Activated CD4-positive, alpha-beta T cell treated with anti-CD3 and anti-CD28 coated beads for 36 hours (primary cell): ENCODE results near the gene JAG1. TPM values are rescaled to one million over a fixed set of nuclear protein-coding genes. Genes with fewer than 3 reads are reported as not detected.

Experiments
- ATAC-seq: fragments of 200-7000 bp; cut with Tn5 transposase; one replicate; pipeline ENCODE4 v1.10.0; 2021; ENCODE audit warnings: mild to moderate bottlenecking, moderate library complexity
- CTCF ChIA-PET: fragments of 350-600 bp; sonication (Branson Sonifier 250); formaldehyde crosslinking; loops from one replicate; lab custom pipeline; 2021; ENCODE audit warnings: antibody characterized with exemption; lab: Charles Lee
- POLR2A ChIA-PET: fragments of 350-600 bp; sonication (Branson Sonifier 250); formaldehyde crosslinking; loops from one replicate; lab custom pipeline; 2021; ENCODE audit warnings: antibody characterized with exemption, inconsistent platforms; lab: Charles Lee
- DNase-seq: peaks from one replicate; pipeline ENCODE4 v3.0.0-alpha.2; 2020
- H3K27ac Mint-ChIP-seq: one replicate; pipeline ENCODE4 v1.8.0; 2021; ENCODE audit warnings: mixed read lengths
- H3K27me3 Mint-ChIP-seq: one replicate; pipeline ENCODE4 v1.8.0; 2021; ENCODE audit warnings: mixed read lengths
- H3K36me3 Mint-ChIP-seq: one replicate; pipeline ENCODE4 v1.8.0; 2021; ENCODE audit warnings: low read depth, mixed read lengths
- H3K4me1 Mint-ChIP-seq: one replicate; pipeline ENCODE4 v1.8.0; 2021; ENCODE audit warnings: mixed read lengths
- H3K4me3 Mint-ChIP-seq: one replicate; pipeline ENCODE4 v1.8.0; 2021; ENCODE audit warnings: mild to moderate bottlenecking, moderate library complexity, mixed read lengths
- H3K9me3 Mint-ChIP-seq: one replicate; pipeline ENCODE4 v1.8.0; 2021; ENCODE audit warnings: low read depth, mixed read lengths
- intact Hi-C, 2 experiments: fragments of 100-400 bp; cut with DNase I in 1 of 2; cut with micrococcal nuclease in 1 of 2; formaldehyde crosslinking; loops; one replicate each; pipeline versions ENCODE4 v1.14.2 to v1.15.1; 2022 to 2024; cut with DNase I, micrococcal nuclease
- total RNA-seq, 2 experiments: library from RNA; stranded (reverse); gene quantifications; one replicate each; pipeline ENCODE4 v1.2.3, GENCODE V29; 2021

The JAG1 gene
- total RNA-seq, 2 experiments from 2014 or later: 0.30 to 0.44 TPM

DNA sequence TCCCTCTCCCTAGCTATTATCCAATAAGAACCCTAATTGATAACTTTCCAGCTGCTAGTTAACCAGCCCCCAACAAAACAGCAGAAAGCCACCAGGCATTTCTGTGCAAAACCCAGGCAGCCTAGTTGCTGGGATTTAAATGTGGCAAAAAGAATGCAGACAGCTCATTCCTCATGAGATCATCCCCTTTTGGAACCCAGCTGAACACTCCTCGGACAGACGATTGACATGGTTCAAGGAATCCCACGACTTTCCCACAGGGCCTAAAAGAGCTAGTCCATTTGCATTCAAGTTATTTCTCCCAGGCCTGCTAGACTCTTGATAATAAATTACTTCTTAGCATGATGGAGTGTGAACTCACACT is 24.0 kb downstream of the JAG1 start:
- no peaks in the 10 kb centered on the region for H3K36me3 Mint-ChIP-seq
- CTCF ChIA-PET: interaction anchor here (0.6 to 1.4 kb wide), 4 partner anchors 9 to 971 kb away, joined by 3 read pairs; no protein-coding TSS in a partner anchor
- ATAC-seq (no peak), DNase-seq (no peak)
- no peaks in the 10 kb centered on the region for H3K9me3 Mint-ChIP-seq
- POLR2A ChIA-PET: no interaction called here
- no peak overlapping the region for H3K4me3 Mint-ChIP-seq
- H3K4me1 Mint-ChIP-seq: peaks cover 3% of the 10 kb centered on the region
- peaks cover 7% of the 10 kb centered on the region for H3K27me3 Mint-ChIP-seq
- no peak overlapping the region for H3K27ac Mint-ChIP-seq
- intact Hi-C loops: no loop called here

DNA sequence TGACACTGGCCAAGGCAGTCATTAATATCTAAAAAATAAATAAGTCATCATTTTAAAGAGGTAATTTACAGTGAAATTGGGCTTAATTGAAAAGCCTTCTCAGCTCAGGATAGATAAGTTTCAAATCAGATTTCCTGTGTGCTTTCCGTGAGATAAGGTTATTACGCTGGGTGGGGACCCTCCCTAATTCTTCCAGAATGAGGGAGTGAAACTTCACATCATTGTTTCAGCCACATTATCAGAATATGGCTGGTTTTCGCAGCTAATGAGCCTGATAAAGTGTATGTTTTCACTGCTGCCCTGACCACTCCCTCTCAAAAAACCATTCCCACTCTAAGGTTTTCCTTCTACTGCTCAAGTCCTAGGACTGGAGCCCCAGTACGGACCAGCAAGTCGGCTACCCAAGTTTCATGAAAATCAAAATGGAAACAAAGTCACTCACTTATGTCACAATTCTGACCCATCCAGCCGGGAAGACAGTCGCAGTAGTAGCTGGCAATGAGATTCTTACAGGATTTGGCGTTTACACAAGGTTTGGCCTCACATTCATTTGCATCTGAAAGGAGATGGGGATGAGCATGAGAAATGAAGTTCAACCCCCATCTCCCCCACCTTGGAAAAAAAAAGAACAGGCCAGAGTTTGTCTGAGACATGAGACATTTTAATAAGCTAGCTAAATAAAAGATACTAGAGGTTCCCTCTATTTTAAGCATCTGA is 24.6 kb downstream of the JAG1 start:
- no peaks in the 10 kb centered on the region for H3K36me3 Mint-ChIP-seq
- H3K27ac Mint-ChIP-seq: no peak overlapping the region
- H3K4me1 Mint-ChIP-seq: peaks cover 3% of the 10 kb centered on the region
- CTCF ChIA-PET: interaction anchor here (0.6 to 1.2 kb wide), 3 partner anchors 22 to 972 kb away, joined by 3 read pairs; no protein-coding TSS in a partner anchor
- no peaks in the 10 kb centered on the region for H3K9me3 Mint-ChIP-seq
- ATAC-seq: no peak
- DNase-seq: no peak
- POLR2A ChIA-PET: no interaction called here
- H3K27me3 Mint-ChIP-seq: peaks cover 4% of the 10 kb centered on the region
- intact Hi-C loops: no loop called here
- no peak overlapping the region for H3K4me3 Mint-ChIP-seq

DNA sequence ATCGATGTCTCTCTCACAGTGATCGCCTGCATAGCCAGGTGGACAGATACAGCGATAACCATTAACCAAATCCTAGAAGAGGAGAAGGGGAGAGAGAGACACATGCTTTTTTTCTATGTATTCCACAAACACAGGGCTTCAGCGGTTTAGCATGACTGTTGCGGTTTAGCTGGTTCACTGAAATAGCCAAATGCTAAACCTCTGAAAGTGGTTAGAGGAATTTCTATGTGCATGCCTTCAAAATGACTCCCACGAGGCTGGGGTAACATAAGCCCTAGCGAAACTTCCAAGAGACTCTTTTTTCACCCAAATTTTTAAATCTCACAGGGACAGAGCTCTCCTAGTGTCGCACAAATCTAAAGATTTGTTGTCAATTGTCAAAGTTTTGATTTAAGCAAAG is 25.1 kb downstream of the JAG1 start:
- H3K9me3 Mint-ChIP-seq: no peaks in the 10 kb centered on the region
- no peaks in the 10 kb centered on the region for H3K36me3 Mint-ChIP-seq
- no peak overlapping the region for H3K4me3 Mint-ChIP-seq
- H3K27me3 Mint-ChIP-seq: peaks cover 4% of the 10 kb centered on the region
- CTCF ChIA-PET: interaction anchor here (1.1 to 1.2 kb wide), 2 partner anchors 23 to 174 kb away, joined by 3 read pairs; no protein-coding TSS in a partner anchor
- DNase-seq: no peak
- no peak for ATAC-seq
- H3K27ac Mint-ChIP-seq: no peak overlapping the region
- intact Hi-C loops: no loop called here
- POLR2A ChIA-PET: no interaction called here
- H3K4me1 Mint-ChIP-seq: peaks cover 1% of the 10 kb centered on the region

DNA sequence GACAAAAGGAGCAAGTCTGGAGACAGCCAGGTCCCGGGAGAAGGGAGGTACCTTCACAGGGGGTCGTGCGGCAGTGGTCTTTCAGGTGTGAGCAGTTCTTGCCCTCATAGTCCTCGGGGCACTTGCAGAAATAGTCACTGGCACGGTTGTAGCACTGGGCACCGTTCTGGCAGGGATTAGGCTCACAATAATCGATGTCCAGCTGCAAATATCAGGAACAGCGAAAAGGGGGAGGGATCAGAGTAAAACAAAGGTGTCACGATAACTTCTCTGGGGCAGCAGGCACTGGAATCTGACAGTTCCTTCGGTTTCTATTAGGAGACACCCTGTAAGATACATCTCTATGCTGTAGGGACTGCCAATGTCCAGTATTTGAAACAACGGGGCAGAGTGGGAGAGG is 25.9 kb downstream of the JAG1 start:
- intact Hi-C loops: no loop called here
- Mint-ChIP-seq H3K36me3 (no peaks in the 10 kb centered on the region), H3K9me3 (no peaks in the 10 kb centered on the region), H3K27ac (no peak overlapping the region), H3K4me3 (no peak overlapping the region), H3K4me1 (no peaks in the 10 kb centered on the region), H3K27me3 (peaks cover 4% of the 10 kb centered on the region)
- no peak for ATAC-seq
- POLR2A ChIA-PET: no interaction called here
- CTCF ChIA-PET: interaction anchor here (1.1 kb wide), 1 partner anchor 173 kb away, joined by 3 read pairs; no protein-coding TSS in a partner anchor
- DNase-seq: no peak

DNA sequence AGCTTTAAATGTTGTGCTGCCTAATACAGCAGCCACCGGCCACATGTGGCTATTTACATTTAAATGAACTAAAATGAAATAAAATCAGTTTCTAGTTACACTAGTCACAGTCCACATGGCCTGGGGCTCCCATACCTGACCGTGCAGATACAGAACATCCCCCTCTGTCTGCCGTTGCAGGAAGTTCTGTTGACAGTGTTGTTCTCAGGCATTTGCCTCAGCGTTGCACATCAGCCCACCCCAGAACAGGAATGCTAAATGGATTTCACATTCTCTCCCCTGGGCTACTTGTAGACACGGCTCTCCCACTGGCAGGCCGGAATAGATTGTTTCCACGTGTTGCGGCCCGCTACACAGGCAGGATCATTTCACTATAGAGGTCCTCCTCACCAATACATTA is 26.3 kb downstream of the JAG1 start:
- H3K4me3 Mint-ChIP-seq: no peak overlapping the region
- H3K9me3 Mint-ChIP-seq: no peaks in the 10 kb centered on the region
- ChIA-PET POLR2A (no interaction called here), CTCF (no interaction called here)
- no peak overlapping the region for H3K27ac Mint-ChIP-seq
- intact Hi-C loops: no loop called here
- DNase-seq (peak; percentile 14), ATAC-seq (no peak)
- peaks cover 4% of the 10 kb centered on the region for H3K27me3 Mint-ChIP-seq
- no peaks in the 10 kb centered on the region for H3K36me3 Mint-ChIP-seq
- no peaks in the 10 kb centered on the region for H3K4me1 Mint-ChIP-seq

DNA sequence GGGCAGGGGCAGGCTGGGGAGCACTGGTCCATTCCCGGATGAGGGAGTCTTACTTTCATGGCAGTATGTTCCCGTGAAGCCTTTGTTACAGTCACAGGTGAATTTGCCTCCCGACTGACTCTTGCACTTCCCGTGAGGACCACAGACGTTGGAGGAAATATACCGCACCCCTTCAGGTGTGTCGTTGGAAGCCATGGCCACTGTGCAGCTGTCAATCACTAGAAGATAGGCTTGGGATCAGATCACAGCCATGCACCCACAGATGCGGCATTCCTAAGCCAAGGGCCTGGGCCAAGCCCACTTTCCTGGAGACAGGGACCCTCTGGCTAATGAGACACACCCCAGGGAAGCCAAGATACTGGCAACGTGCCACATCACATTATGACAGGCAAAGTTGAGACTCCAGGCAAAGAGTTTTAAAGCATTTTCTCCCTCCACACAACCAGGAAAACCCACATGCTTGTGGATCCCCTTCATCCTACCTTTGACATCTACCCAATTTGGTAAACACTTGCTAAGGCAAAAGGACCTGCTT is 26.8 kb downstream of the JAG1 start:
- no peaks in the 10 kb centered on the region for H3K4me1 Mint-ChIP-seq
- peaks cover 4% of the 10 kb centered on the region for H3K27me3 Mint-ChIP-seq
- ChIA-PET CTCF (no interaction called here), POLR2A (no interaction called here)
- H3K9me3 Mint-ChIP-seq: no peaks in the 10 kb centered on the region
- no peak overlapping the region for H3K27ac Mint-ChIP-seq
- H3K4me3 Mint-ChIP-seq: no peak overlapping the region
- no peaks in the 10 kb centered on the region for H3K36me3 Mint-ChIP-seq
- no peak for ATAC-seq
- intact Hi-C loops: no loop called here
- DNase-seq: no peak

DNA sequence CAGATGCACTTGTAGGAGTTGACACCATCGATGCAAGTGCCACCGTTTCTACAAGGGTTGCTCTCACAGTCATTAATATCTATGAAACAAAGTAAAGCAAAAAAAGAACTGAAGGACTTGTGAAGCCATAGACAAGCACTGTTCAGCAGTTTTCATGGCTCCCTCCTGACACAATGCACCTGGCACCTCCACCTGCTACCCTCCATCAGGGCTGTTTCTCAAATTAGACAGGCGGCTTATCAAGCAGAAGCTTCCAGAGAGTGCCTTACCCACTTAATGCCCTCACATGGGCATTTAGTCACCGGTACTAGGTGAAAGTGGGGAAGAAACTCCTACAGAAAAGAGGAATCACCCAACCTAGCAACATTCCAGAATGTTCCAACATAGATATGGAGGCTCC is 27.8 kb downstream of the JAG1 start:
- CTCF ChIA-PET: no interaction called here
- ATAC-seq: no peak

DNA sequence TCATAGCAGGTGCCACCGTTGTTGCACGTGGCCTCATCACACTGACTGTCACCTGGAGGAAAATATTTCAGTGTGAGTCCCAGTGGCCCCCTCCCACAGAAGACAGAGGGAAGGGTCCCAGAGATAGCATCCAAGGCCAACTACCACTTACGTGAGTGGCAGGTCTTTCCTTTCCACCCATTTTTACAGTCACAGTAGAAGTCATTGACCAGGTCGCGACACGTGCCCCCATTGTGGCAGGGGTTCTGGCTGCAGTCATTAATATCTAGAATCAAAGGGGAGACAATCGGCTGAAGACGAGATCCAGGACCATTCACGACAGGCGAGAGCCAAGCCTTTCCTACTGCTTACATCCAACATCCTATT is 28.6 kb downstream of the JAG1 start:
- POLR2A ChIA-PET: no interaction called here
- Mint-ChIP-seq H3K4me3 (no peak overlapping the region), H3K9me3 (no peaks in the 10 kb centered on the region), H3K27me3 (peaks cover 4% of the 10 kb centered on the region), H3K4me1 (no peaks in the 10 kb centered on the region), H3K36me3 (no peaks in the 10 kb centered on the region), H3K27ac (no peak overlapping the region)
- ATAC-seq (no peak), DNase-seq (no peak)
- intact Hi-C loops: no loop called here
- CTCF ChIA-PET: no interaction called here

More for the DNA sequence above, 27.8 kb downstream of the JAG1 start:
- H3K36me3 Mint-ChIP-seq: no peaks in the 10 kb centered on the region
- H3K4me1 Mint-ChIP-seq: no peaks in the 10 kb centered on the region
- POLR2A ChIA-PET: no interaction called here
- no peak overlapping the region for H3K27ac Mint-ChIP-seq
- H3K9me3 Mint-ChIP-seq: no peaks in the 10 kb centered on the region
- H3K27me3 Mint-ChIP-seq: peaks cover 4% of the 10 kb centered on the region
- H3K4me3 Mint-ChIP-seq: no peak overlapping the region
- intact Hi-C loops: no loop called here
- DNase-seq: no peak

DNA sequence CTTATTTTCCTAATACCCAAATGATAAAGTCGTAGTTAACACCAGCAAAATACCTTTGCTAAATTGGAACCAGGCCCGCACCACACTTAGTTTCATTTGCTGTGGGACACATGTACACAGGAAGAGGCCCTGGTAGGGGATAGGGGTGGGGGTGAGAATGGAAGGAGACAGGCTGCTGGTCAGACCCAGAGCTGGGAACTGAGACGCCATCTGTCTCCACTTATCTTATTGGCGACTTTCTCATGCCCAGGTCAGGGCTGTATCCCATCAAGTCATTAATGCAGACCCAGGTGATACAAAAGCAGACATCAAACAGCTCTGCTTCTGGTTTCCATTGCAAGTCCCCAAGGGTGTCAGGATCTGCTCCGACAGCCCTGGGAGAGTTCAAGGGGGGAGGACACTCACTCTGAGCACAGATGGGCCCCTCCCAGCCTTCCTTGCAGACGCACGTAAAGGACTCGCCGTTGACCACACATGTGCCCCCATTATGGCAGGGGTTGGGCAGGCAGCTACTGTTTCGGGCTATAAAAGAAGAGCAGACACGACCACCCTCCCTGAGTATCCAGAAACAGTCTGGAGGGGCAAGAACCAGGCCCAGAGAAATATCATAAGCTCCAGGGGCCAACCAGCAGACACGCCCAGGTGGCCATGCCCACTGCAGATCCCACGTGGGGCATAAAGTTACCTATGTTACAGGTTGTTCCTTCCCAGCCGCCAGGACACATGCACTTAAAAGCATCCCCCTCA is 29.2 kb downstream of the JAG1 start:
- no peaks in the 10 kb centered on the region for H3K4me1 Mint-ChIP-seq
- DNase-seq: no peak
- ChIA-PET CTCF (interaction anchor here (0.7 kb wide), 1 partner anchor 35 kb away, joined by 3 read pairs; no protein-coding TSS in a partner anchor), POLR2A (no interaction called here)
- intact Hi-C loops: no loop called here
- H3K27ac Mint-ChIP-seq: no peak overlapping the region
- no peaks in the 10 kb centered on the region for H3K36me3 Mint-ChIP-seq
- peaks cover 4% of the 10 kb centered on the region for H3K27me3 Mint-ChIP-seq
- H3K9me3 Mint-ChIP-seq: no peaks in the 10 kb centered on the region
- ATAC-seq: peak; percentile 26
- no peak overlapping the region for H3K4me3 Mint-ChIP-seq

DNA sequence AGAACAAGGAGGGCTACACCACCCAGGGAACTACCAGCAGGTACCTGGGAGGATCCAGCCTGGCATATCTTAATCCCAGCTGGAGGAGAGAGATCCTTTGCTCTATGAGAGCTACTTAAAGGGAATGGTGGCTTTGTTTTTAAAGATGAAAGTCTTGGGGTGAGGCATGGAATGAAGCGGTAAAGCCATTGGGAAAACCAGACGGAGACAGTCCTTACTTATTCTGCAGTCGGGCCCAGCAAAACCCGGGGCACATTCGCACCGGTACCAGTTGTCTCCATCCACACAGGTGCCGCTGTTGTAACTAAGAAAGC is 30.3 kb downstream of the JAG1 start:
- no peaks in the 10 kb centered on the region for H3K36me3 Mint-ChIP-seq
- ATAC-seq: no peak
- POLR2A ChIA-PET: no interaction called here
- CTCF ChIA-PET: no interaction called here
- H3K27ac Mint-ChIP-seq: no peak overlapping the region
- no peak overlapping the region for H3K4me3 Mint-ChIP-seq
- H3K4me1 Mint-ChIP-seq: no peaks in the 10 kb centered on the region
- H3K9me3 Mint-ChIP-seq: no peaks in the 10 kb centered on the region
- peaks cover 4% of the 10 kb centered on the region for H3K27me3 Mint-ChIP-seq
- no peak for DNase-seq
- intact Hi-C loops: no loop called here

DNA sequence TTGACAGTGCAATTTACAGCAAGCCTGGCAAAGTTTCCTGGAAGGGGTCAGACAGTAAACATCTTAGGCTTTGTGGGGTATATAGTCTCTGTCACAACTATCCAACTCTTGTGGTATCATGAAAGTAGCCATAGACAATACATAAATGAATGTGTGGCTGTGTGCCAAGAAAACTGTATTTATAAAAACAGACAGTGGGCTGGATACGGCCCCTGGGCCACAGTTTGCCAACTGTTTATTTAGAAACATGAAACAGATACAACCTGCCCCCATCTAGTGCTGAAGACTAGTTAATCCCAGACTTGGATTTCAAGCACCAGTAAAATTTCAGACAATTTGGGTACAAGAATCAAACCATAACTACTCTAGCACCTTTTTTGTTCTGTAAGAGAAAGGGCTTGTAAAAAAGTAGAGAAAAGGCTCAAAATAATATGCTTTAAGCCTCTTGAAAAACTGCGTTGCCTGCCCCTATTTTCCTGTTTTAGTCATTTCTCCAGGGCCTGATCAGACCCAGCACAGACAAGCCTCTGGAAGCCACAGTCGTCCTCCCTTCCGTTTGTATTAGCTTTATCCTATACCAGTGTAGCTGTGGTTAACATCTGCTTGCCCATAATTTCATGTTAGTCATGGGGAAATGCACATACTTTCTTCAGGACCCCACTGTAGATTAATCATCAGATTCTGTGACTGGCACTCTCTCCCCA is 30.8 kb downstream of the JAG1 start:
- CTCF ChIA-PET: no interaction called here
- no peaks in the 10 kb centered on the region for H3K36me3 Mint-ChIP-seq
- H3K4me1 Mint-ChIP-seq: no peaks in the 10 kb centered on the region
- POLR2A ChIA-PET: no interaction called here
- DNase-seq (no peak), ATAC-seq (no peak)
- no peaks in the 10 kb centered on the region for H3K9me3 Mint-ChIP-seq
- intact Hi-C loops: no loop called here
- no peak overlapping the region for H3K4me3 Mint-ChIP-seq
- no peak overlapping the region for H3K27ac Mint-ChIP-seq
- peaks cover 2% of the 10 kb centered on the region for H3K27me3 Mint-ChIP-seq
